ENCODE results near the gene VSNL1.

VSNL1 gene

DNA sequence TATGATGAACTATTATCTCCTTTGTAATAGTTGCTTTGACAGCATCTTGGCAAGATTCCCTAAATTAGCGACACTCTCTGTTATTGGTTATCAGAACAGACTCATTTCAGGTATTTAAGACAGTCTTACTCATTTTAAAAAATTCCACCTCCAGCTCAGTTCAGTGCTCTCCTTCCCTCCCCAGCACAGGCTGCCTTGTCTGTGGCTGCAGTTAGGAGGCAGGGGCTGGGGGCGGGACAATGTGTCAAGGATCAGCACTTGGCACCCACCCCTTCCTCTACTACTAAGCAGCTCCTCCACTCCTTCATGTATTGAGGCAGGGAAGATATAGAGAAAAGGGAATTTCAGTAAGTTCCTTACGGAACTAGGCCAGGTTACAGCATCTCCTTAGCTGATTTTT is 85.0 kb downstream of the VSNL1 start:
- TF ChIP-seq, protein P1, sequence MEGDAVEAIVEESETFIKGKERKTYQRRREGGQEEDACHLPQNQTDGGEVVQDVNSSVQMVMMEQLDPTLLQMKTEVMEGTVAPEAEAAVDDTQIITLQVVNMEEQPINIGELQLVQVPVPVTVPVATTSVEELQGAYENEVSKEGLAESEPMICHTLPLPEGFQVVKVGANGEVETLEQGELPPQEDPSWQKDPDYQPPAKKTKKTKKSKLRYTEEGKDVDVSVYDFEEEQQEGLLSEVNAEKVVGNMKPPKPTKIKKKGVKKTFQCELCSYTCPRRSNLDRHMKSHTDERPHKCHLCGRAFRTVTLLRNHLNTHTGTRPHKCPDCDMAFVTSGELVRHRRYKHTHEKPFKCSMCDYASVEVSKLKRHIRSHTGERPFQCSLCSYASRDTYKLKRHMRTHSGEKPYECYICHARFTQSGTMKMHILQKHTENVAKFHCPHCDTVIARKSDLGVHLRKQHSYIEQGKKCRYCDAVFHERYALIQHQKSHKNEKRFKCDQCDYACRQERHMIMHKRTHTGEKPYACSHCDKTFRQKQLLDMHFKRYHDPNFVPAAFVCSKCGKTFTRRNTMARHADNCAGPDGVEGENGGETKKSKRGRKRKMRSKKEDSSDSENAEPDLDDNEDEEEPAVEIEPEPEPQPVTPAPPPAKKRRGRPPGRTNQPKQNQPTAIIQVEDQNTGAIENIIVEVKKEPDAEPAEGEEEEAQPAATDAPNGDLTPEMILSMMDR (IDR thresholded peaks at IDR 0.05; ENCODE audit: control insufficient read depth, extremely low read depth, insufficient read depth) = no peak
- H3K4me3 ChIP-seq (ENCODE audit: low read depth, low read length) = no peak overlapping the region

GRCh38 chr2:17626986-17627385 is 86.5 kb downstream of the VSNL1 start:
- no peak for DNase-seq (ENCODE audit: low read depth)
- TF ChIP-seq, protein P1 (IDR thresholded peaks at IDR 0.05; ENCODE audit: control insufficient read depth, extremely low read depth, insufficient read depth) = no peak
- no peak overlapping the region for H3K4me3 ChIP-seq (ENCODE audit: low read depth, low read length)

More for the DNA sequence above, 85.0 kb downstream of the VSNL1 start:
- DNase-seq (ENCODE audit: low read depth) = no peak

- DNase-seq (ENCODE audit: low read depth) = no peak
- no peak overlapping the region for H3K4me3 ChIP-seq (ENCODE audit: low read depth, low read length)
- TF ChIP-seq, protein P1 (IDR thresholded peaks at IDR 0.05; ENCODE audit: control insufficient read depth, extremely low read depth, insufficient read depth) = no peak
These were observed 86.9 kb downstream of the VSNL1 start for GRCh38 chr2:17627434-17627833.

GRCh38 chr2:17628349-17629261 is 88.1 kb downstream of the VSNL1 start:
- no peak overlapping the region for H3K4me3 ChIP-seq (ENCODE audit: low read depth, low read length)
- DNase-seq (ENCODE audit: low read depth) = no peak
- TF ChIP-seq, protein P1 (IDR thresholded peaks at IDR 0.05; ENCODE audit: control insufficient read depth, extremely low read depth, insufficient read depth) = no peak

DNA sequence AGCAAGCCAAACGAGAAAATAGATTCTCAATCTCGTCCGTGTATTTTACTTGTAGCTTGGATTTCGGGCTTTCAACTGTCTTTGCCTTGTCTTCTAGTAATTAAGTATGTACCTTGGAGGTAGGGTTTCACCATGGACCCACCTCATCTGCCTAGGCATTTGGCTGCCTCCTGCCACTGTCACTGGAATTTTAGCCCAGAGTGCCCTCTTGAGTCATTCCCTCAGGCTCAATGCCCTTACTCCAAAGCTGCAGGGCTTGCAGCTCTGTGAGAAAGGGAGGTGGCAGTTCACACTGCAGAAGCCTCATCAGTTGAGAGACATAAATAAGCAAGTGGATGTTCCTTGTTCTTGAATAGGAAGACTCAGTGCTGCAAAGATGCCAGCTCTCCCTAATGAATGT is 89.6 kb downstream of the VSNL1 start:
- TF ChIP-seq, protein P1 (IDR thresholded peaks at IDR 0.05; ENCODE audit: control insufficient read depth, extremely low read depth, insufficient read depth) = no peak
- DNase-seq (ENCODE audit: low read depth) = no peak
- no peak overlapping the region for H3K4me3 ChIP-seq (ENCODE audit: low read depth, low read length)

DNA sequence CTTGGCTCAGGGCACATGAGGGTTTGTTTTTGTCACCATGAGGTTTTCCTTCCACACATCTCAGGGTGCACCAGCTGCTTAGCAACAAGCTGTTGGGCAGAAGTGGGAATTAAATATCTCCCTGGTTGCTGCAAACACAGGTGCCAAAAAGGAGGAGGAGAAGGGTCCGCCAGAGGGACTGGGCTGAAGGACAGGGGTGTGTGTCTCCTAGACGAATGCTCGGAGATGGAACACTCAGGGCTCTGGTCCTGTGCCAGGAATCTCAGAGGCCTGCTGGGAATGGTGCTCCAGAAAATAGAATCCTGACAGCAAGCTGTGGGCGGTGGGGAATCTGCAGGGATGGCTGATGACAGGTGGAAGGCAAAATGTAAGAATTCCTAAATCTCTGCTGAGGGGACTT is 94.5 kb downstream of the VSNL1 start:
- DNase-seq (ENCODE audit: low read depth) = no peak
- H3K4me3 ChIP-seq (ENCODE audit: low read depth, low read length) = no peak overlapping the region
- TF ChIP-seq, protein P1 (IDR thresholded peaks at IDR 0.05; ENCODE audit: control insufficient read depth, extremely low read depth, insufficient read depth) = no peak

Data from LNCaP clone FGC (cell line).